K562 (cell line): Measurements from ENCODE around the gene ST8SIA1. TPM values are rescaled to one million over a fixed set of nuclear protein-coding genes. Genes with fewer than 3 reads are reported as not detected.

ENCODE experiments used
- ATAC-seq: fragments of 200-7000 bp; cut with Tn5 transposase; 3 replicates; pipeline ENCODE4 v1.9.1; 2020; ENCODE audit warnings: moderate library complexity
- BruUV-seq: library from RNA; stranded (reverse); fragments of 400-500 nt; replicated peaks from 2 replicates; lab custom pipeline; 2021; lab: Mats Ljungman, UMichigan
- CTCF ChIA-PET: fragments of 300-600 bp; formaldehyde crosslinking; extraction: SDS; loops from one replicate; lab custom pipeline; 2021; ENCODE audit warnings: low intra/inter-chr PET ratio; lab: Yijun Ruan, JAX
- POLR2A ChIA-PET: fragments of 300-600, 350-650 bp; sonication (Branson Sonifier 250); formaldehyde crosslinking; extraction: SDS; loops from one replicate; lab custom pipeline; 2021; ENCODE audit warnings: antibody characterized with exemption, inconsistent platforms; lab: Yijun Ruan, JAX
- DNase-seq, 4 experiments: peaks; one replicate each; pipeline versions ENCODE4 v3.0.0 to v3.0.0-alpha.2; 2011 to 2018; ENCODE audit warnings: low spot score in 3 of 4, mixed read lengths in 3 of 4; ENCODE audit errors: extremely low read depth in 1 of 4
- FAIRE-seq: peaks from 2 replicates; lab custom pipeline; 2011; peaks lifted over from hg19 to GRCh38; lab: Jason Lieb, UNC
- H2AFZ ChIP-seq: 2 replicates; pipeline ENCODE4 v1.6.0; 2011; ENCODE audit warnings: low read depth, low read length, control low read depth, inconsistent platforms
- H3K27ac ChIP-seq: fragments of 200-600 bp; 3 replicates; pipeline ENCODE4 v1.8.0; 2011; ENCODE audit warnings: low read depth, mild to moderate bottlenecking, control low read depth, inconsistent platforms, low read length, moderate library complexity, mixed read lengths; ENCODE audit errors: extremely low read depth
- H3K27me3 ChIP-seq, 2 experiments: fragments of 300-600 bp in 1 of 2; 2 replicates in 1 of 2; 3 replicates in 1 of 2; pipeline versions ENCODE4 v1.6.0 to v1.8.0; 2011; ENCODE audit warnings: inconsistent platforms in 2 of 2, low read length in 2 of 2, mild to moderate bottlenecking in 1 of 2, mixed read lengths in 1 of 2, moderate library complexity in 1 of 2; ENCODE audit not compliant: control insufficient read depth in 2 of 2, insufficient read depth in 2 of 2
- H3K36me3 ChIP-seq: fragments of 300-600 bp; 3 replicates; pipeline ENCODE4 v1.8.0; 2011; ENCODE audit warnings: mild to moderate bottlenecking, low read length, inconsistent platforms; ENCODE audit not compliant: control insufficient read depth, insufficient read depth
- H3K4me1 ChIP-seq, 2 experiments: fragments of 200-600 bp in 1 of 2; replicated peaks in 1 of 2; 2 replicates in 1 of 2; 3 replicates in 1 of 2; pipeline versions ENCODE4 v1.5.1 to v1.8.0; 2011; ENCODE audit warnings: inconsistent platforms in 2 of 2, low read length in 2 of 2, mild to moderate bottlenecking in 1 of 2, mixed read lengths in 1 of 2, moderate library complexity in 1 of 2; ENCODE audit not compliant: control insufficient read depth in 2 of 2, insufficient read depth in 2 of 2
- H3K4me2 ChIP-seq: 2 replicates; pipeline ENCODE4 v1.6.1; 2011; ENCODE audit warnings: low read length, control low read depth, inconsistent platforms, mixed read lengths; ENCODE audit not compliant: insufficient read depth
- H3K4me3 ChIP-seq: fragments of 200-600 bp; sonication (generic), shearing (Covaris generic); 2 replicates; pipeline ENCODE4 v1.5.1; 2016; ENCODE audit warnings: control low read depth, inconsistent platforms
- H3K79me2 ChIP-seq: fragments of 200-600 bp; 3 replicates; pipeline ENCODE4 v1.8.0; 2011; ENCODE audit warnings: low read length, inconsistent platforms; ENCODE audit not compliant: control insufficient read depth, insufficient read depth
- H3K9ac ChIP-seq, 2 experiments: 2 replicates each; pipeline versions ENCODE4 v1.6.0 to v1.6.1; 2011; ENCODE audit warnings: low read depth in 2 of 2, low read length in 2 of 2, control low read depth in 1 of 2, inconsistent platforms in 1 of 2, mild to moderate bottlenecking in 1 of 2, mixed read lengths in 1 of 2; ENCODE audit not compliant: insufficient read depth in 1 of 2
- H3K9me1 ChIP-seq: one replicate; pipeline ENCODE4 v1.6.0; 2011; ENCODE audit warnings: inconsistent platforms, mild to moderate bottlenecking, low read length, moderate library complexity; ENCODE audit not compliant: control insufficient read depth, insufficient read depth
- H3K9me3 ChIP-seq: replicated peaks from 2 replicates; pipeline ENCODE4 v1.5.1; 2011; ENCODE audit warnings: low read depth, low read length, inconsistent platforms; ENCODE audit not compliant: control insufficient read depth, insufficient read depth
- H4K20me1 ChIP-seq: replicated peaks from 2 replicates; pipeline ENCODE4 v1.6.1; 2011; ENCODE audit warnings: low read length, inconsistent platforms, mixed read lengths; ENCODE audit not compliant: control insufficient read depth, insufficient read depth
- DPF2 ChIP-seq: fragments of 450-650 bp; IDR thresholded peaks from 2 replicates; pipeline ENCODE4 v1.6.1; 2016
- FOSL1 ChIP-seq: fragments of 200-800 bp; sonication (Bioruptor generic); conservative IDR thresholded peaks from 2 replicates; pipeline ENCODE4 v1.6.1; 2016; ENCODE audit warnings: missing genetic modification characterization, missing compliant biosample characterization
- GABPB2 ChIP-seq: fragments of 250-450 bp; sonication (Bioruptor Pico); conservative IDR thresholded peaks from 2 replicates; pipeline ENCODE4 v1.5.1; 2021; ENCODE audit warnings: mild to moderate bottlenecking
- MAFK ChIP-seq: IDR thresholded peaks from 2 replicates; pipeline ENCODE4 v1.6.1; 2011; ENCODE audit warnings: low read length, improper control_type of control experiment
- MTA2 ChIP-seq: fragments of 450-650 bp; IDR thresholded peaks from 2 replicates; pipeline ENCODE4 v1.6.1; 2016; ENCODE audit warnings: low read depth
- MYNN ChIP-seq, 2 experiments: sonication (generic); formaldehyde crosslinking in 1 of 2; IDR thresholded peaks; 2 replicates each; pipeline versions ENCODE4 v1.5.0 to v1.6.1; 2016 to 2020; ENCODE audit warnings: antibody characterized with exemption in 1 of 2, missing genetic modification reagents in 1 of 2
- NFIX ChIP-seq: fragments of 250-450 bp; sonication (Bioruptor Pico); IDR thresholded peaks from 2 replicates; pipeline ENCODE4 v1.4.0; 2020; ENCODE audit warnings: low read depth, mild to moderate bottlenecking, moderate library complexity
- STAT5A ChIP-seq: IDR thresholded peaks from 2 replicates; pipeline ENCODE4 v1.6.1; 2012; ENCODE audit warnings: low read length, inconsistent platforms, borderline replicate concordance
- ZFPM2 ChIP-seq: fragments of 250-450 bp; sonication (Bioruptor Pico); IDR thresholded peaks from 2 replicates; pipeline ENCODE4 v1.5.1; 2022; ENCODE audit warnings: mild to moderate bottlenecking
- ZNF780A ChIP-seq: fragments of 250-450 bp; sonication (Bioruptor Pico); IDR thresholded peaks from 2 replicates; pipeline ENCODE4 v1.5.0; 2021; ENCODE audit warnings: mild to moderate bottlenecking
- WGBS: fragments of 100-300 bp; shearing (Covaris generic); methylation state at CpG from one replicate; pipeline ENCODE4 v1.1.6; 2016; ENCODE audit warnings: low coverage, mixed read lengths; ENCODE audit not compliant: insufficient coverage; ENCODE audit errors: missing lambda C conversion rate; 5-methylcytosine and 5-hydroxymethylcytosine counted together
- in situ Hi-C: fragments of 300-500 bp; cut with MboI; formaldehyde crosslinking; loops from 4 replicates; pipeline ENCODE4 v1.15.0; 2018; ENCODE audit warnings: inconsistent platforms, mixed read lengths
- intact Hi-C: fragments of 100-400 bp; cut with micrococcal nuclease; formaldehyde crosslinking; loops from 2 replicates; pipeline ENCODE4 v1.14.2; 2022
- polyA plus RNA-seq, 8 experiments: library from polyadenylated mRNA; depleted of rRNA in 4 of 8; stranded (reverse) in 5 of 8; unstranded in 3 of 8; fragments of >200 nt; fragmentation: Nextera tagmentation in 2 of 8; fragmentation: Illumina TruSeq in 1 of 8; extraction: Ambion mirVana in 2 of 8; extraction: Trizol in 1 of 8; gene quantifications; 2 replicates each; pipeline versions ENCODE4 v1.2.1 to v1.2.3, GENCODE V29; 2011 to 2014; ENCODE audit warnings: inconsistent platforms in 1 of 8, missing spikeins in 1 of 8
- total RNA-seq, 7 experiments: library from RNA; depleted of rRNA in 6 of 7; stranded (reverse); fragments of >200 nt in 6 of 7; fragmentation: Illumina TruSeq in 2 of 7; extraction: Trizol in 2 of 7; gene quantifications; 2 replicates each; pipeline versions ENCODE4 v1.2.1 to v1.2.3, GENCODE V29; 2011 to 2021; ENCODE audit warnings: low replicate concordance in 1 of 7

ST8SIA1 gene
- total and polyA plus RNA-seq, 9 of the 15 experiments (the other 6 are each of a cell fraction or from before 2014, with no cell fraction given): 0.86 to 26.3 (median 4.3) TPM

- no peak overlapping the region for H3K27ac ChIP-seq
- intact Hi-C loops: no loop called here
- in situ Hi-C loops: no loop called here
Measured at GRCh38 chr12:22172501-22172900, 162.0 kb downstream of the ST8SIA1 start.

GRCh38 chr12:22169376-22169775 is 165.1 kb downstream of the ST8SIA1 start:
- no TSS peak for BruUV-seq
- intact Hi-C loops: no loop called here
- H3K9ac ChIP-seq: no peak overlapping the region
- H3K9me3 ChIP-seq: no peaks in the 10 kb centered on the region
- ChIA-PET POLR2A (no interaction called here), CTCF (no interaction called here)
- no peak overlapping the region for H3K27ac ChIP-seq
- H3K36me3 ChIP-seq: no peaks in the 10 kb centered on the region
- DNase-seq (no peak), ATAC-seq (no peak), FAIRE-seq (no peak)
- no peaks in the 10 kb centered on the region for H3K4me1 ChIP-seq
- H4K20me1 ChIP-seq: no peaks in the 10 kb centered on the region
- H3K4me2 ChIP-seq: no peak overlapping the region
- H3K4me3 ChIP-seq: no peak overlapping the region
- H3K79me2 ChIP-seq: no peaks in the 10 kb centered on the region
- no peaks in the 10 kb centered on the region for H3K9me1 ChIP-seq
- H3K27me3 ChIP-seq: no peaks in the 10 kb centered on the region; a peak in 1 of 5 replicates
- in situ Hi-C loops: no loop called here
- no peak overlapping the region for H2AFZ ChIP-seq
- TF ChIP-seq NFIX (CRISPR knock-in tag) (no peak), FOSL1 (tag) (no peak), ZFPM2 (CRISPR knock-in tag) (no peak), DPF2 (no peak), STAT5A (no peak), MYNN (IDR thresholded peaks at IDR 0.05) (no peak), MYNN (CRISPR knock-in tag; IDR thresholded peaks at IDR 0.05) (no peak)

More at GRCh38 chr12:22172501-22172900, 162.0 kb downstream of the ST8SIA1 start:
- H2AFZ ChIP-seq: no peak overlapping the region
- H3K79me2 ChIP-seq: no peaks in the 10 kb centered on the region
- WGBS: 0% methylated on average over 5 of the region's 5 CpGs
- no TSS peak for BruUV-seq
- no peaks in the 10 kb centered on the region for H4K20me1 ChIP-seq
- H3K9me1 ChIP-seq: no peaks in the 10 kb centered on the region
- no peak for ATAC-seq
- H3K27me3 ChIP-seq: no peaks in the 10 kb centered on the region; a peak in 1 of 5 replicates
- TF ChIP-seq MAFK: no peak
- no peak for TF ChIP-seq ZNF780A
- TF ChIP-seq GABPB2: no peak
- no peak for TF ChIP-seq MTA2
- no peak for DNase-seq
- H3K36me3 ChIP-seq: no peaks in the 10 kb centered on the region
- H3K4me2 ChIP-seq: no peak overlapping the region
- no peaks in the 10 kb centered on the region for H3K9me3 ChIP-seq
- ChIA-PET POLR2A (no interaction called here), CTCF (no interaction called here)
- H3K4me3 ChIP-seq: no peak overlapping the region
- no peak for FAIRE-seq
- H3K9ac ChIP-seq: no peak overlapping the region
- no peaks in the 10 kb centered on the region for H3K4me1 ChIP-seq
